GM21390 (cell line): ENCODE data around the gene NAB2.
"Not testable (repeated sequence)": the region's sequence is repeated elsewhere in the genome, so short reads cannot be mapped to it uniquely, and the experiment has no call there.

Experiments
- ATAC-seq: cut with Tn5 transposase; IDR thresholded peaks from one replicate; pipeline ENCODE4 v1.9.1; 2021; ENCODE audit not compliant: unreplicated experiment

NAB2 gene

GRCh38 chr12:57088354-57089270 lies at the start of gene NAB2:
Gene NAB2 (plus strand): TSS chr12:57089114. CDS start chr12:57089272, 158 bp downstream.
- ATAC-seq: peak; percentile 52

- ATAC-seq: no peak
Observed at GRCh38 chr12:57040211-57040610, 48.7 kb upstream of the NAB2 start.

DNA sequence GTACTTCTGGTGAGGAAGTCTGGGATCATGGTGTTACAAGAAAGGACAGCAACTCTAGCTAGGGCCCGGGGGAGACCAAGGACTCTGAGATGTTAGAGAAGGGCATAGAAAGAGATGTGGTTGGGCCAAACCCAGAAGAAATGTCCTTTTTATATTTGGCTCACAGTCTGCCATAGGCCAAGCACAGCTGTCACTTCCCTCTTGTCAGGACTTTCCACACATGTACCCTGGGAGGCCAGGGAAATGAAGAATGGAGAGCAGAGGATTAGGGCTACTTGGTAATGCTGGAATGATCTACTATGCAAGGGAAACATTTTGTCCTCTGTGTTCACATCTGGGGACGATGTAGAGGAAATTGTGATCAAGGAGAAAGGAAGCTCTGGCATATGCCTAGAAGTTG lies 48.2 kb upstream of the NAB2 start:
- ATAC-seq: no peak

- no peak for ATAC-seq
Observed at GRCh38 chr12:57042695-57043094, 46.2 kb upstream of the NAB2 start.

- no peak for ATAC-seq
Observed at GRCh38 chr12:57044468-57044867, 44.4 kb upstream of the NAB2 start.

DNA sequence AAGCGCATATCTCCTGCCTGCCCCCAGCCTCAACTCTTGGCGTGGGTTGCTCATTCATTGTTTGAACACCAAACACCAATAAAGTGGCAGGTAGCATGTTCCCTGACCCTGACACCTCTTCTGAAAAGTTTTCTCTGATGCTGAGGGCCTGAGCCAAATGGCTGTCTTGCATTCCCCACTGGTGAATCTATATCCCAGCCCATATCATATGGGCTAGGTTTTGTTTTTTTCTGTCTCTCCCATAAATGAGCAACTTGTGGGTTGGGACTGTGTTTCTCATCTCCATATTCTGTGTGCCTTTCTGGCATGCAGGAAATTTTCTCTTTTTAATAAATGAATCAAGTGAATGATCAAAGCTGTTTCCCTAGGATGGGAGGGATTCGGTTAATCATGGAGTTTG lies 44.0 kb upstream of the NAB2 start:
- no peak for ATAC-seq

GRCh38 chr12:57046086-57046791 lies 42.7 kb upstream of the NAB2 start:
- ATAC-seq: no peak

- no peak for ATAC-seq
Observed at GRCh38 chr12:57046947-57047890, 41.7 kb upstream of the NAB2 start.

- ATAC-seq: no peak
Observed at GRCh38 chr12:57047981-57048380, 40.9 kb upstream of the NAB2 start.

DNA sequence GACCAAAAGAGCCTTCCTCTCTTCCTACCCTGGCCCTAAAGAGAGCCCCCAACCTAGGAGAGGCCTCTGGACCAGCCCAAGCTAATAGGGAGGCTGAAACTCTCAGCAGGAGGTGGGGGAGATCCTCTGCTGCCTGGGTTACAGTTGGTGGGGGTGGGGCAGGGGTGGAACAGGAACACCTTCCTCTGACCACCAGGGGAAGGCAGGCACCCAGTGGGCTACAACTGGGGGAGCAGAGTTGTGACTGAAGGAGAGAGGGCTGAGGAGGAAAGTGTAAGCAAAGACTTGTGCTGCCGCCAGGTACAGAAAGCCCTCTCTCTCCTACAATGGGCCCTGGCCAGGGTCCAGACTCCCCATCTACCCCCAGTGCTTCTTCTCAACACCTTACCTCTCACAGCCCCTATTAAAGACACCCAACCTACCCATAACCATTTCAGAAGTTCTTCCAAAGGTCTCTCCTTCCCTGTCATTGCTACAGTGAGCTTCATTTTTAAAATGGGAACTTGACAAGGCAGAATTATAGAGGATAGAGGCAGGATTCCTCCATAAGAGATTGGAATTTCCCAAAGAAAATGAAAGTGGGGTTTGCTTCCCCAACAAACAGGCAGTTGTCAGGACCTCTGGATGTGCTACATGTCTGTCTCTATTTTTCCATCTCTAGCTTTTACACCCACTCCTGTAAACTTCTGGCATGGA lies 40.3 kb upstream of the NAB2 start:
- ATAC-seq: no peak

DNA sequence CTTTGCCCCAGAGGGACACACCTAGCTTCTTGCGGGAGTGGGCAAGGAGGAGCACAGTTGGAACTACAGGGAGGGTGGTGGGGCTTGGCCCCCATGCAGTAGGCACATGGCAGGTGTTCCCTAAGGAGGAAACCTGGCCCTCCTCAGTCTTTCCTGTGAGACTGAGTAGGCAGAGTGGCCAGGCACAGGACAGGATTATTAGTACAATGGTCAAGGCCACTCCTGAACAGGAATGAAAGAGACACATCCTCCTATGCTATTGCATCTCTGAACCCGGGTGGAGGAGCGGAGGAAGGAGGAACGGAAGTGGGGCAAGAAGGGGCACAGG lies 39.8 kb upstream of the NAB2 start:
- ATAC-seq: no peak

GRCh38 chr12:57049890-57050289 lies 39.0 kb upstream of the NAB2 start, which contains the start of gene MYO1A:
Gene MYO1A (minus strand): TSS chr12:57050129. CDS start chr12:57048323, 1,806 bp downstream.
- ATAC-seq: no peak

DNA sequence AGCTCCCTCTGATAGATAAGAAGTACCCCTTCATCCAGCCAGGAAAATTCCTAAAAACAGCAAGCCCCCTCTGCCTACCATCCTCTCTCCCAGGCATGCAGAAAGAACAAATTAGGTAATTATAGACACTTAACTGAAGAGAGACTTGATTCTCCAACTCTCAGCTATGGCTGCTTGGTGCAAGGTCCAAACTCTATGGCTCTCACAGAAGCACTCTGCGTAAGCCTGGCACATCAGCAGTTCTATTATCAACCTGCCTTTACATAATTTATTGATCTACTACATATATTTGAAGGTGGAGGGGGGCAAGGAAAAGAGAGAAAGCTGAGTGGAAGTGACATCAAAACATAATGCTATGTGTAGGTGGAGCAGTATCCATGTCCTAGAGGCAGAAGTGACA lies 37.9 kb upstream of the NAB2 start:
- ATAC-seq: no peak

DNA sequence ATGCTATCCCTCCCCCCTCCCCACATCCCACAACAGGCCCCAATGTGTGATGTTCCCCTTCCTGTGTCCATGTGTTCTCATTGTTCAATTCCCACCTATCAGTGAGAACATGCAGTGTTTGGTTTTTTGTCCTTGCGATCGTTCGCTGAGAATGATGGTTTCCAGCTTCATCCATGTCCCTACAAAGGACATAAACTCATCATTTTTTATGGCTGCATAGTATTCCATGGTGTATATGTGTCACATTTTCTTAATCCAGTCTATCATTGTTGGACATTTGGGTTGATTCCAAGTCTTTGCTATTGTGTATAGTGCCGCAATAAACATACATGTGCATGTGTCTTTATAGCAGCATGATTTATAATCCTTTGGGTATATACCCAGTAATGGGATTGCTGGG lies 35.8 kb upstream of the NAB2 start:
- not testable (repeated sequence) for ATAC-seq

GRCh38 chr12:57053901-57054300 lies 35.0 kb upstream of the NAB2 start:
- ATAC-seq: not testable (repeated sequence)

DNA sequence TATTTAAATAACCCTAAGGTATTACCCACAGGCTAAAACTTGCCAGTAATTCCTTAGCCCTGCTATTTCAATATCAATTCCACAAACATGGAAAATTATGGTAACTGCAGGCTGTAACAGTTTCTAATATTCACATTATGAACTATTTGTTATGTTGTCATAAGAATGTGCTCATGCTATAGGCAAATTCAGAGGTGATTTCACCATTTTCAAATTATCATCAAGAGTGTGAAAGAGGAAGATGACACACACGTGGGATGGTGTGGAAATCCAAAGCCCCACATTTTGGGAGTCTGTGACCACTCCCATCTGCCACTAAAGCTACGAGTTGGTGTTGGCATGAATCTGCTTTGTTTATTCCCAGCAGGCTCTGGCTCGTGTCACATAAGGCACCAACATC lies 33.1 kb upstream of the NAB2 start:
- ATAC-seq: no peak

- no peak for ATAC-seq
Observed at GRCh38 chr12:57057067-57057751, 31.7 kb upstream of the NAB2 start.

- ATAC-seq: peak; percentile 55
Observed at GRCh38 chr12:57058454-57058853, 30.5 kb upstream of the NAB2 start.

DNA sequence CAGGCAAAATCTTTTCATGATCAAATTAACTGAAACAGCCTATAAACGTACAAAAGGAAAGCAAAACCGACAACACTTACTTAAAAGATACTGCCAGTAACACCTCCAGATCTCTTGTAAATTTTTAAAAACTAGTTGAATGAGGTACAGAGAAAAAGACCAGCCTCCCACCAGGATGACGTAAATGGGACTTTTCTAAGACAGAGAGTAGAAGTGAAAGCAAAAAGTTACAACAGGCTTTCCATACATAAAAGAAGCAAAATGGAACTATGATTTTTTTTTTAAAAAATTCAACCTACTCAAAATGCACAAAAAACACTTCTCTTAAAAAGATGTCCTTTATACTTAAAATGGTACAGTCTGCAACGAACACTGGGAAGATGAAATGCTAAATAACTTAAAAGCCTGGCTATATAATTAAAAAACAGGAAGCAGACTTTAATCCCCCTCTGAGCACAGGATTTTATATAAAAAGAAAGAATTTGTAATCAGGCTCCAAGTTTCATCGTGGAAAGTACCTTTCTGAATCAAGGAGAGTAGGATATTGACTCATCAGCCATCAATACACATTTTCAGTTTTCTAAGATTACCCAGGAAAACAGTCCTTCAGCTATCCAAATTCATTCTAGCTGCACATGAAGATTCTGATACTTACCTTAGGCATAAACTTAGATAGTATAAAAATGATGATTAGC lies 24.8 kb upstream of the NAB2 start:
- no peak for ATAC-seq
